H9 (cell line): ENCODE data around the gene ZNF879. TPM values are rescaled to one million over a fixed set of nuclear protein-coding genes. Genes with fewer than 3 reads are reported as not detected.

Source experiments
- DNase-seq: peaks from one replicate; pipeline ENCODE4 v3.0.0-alpha.2; 2017
- H2AFZ ChIP-seq: one replicate; pipeline ENCODE4 v1.6.1; 2013; ENCODE audit warnings: mild to moderate bottlenecking, low read length, control low read depth, moderate library complexity
- H2AK5ac ChIP-seq: 2 replicates; pipeline ENCODE4 v1.6.1; 2013; ENCODE audit warnings: low read length, control low read depth, mixed read lengths; ENCODE audit not compliant: insufficient read length
- H2BK120ac ChIP-seq: one replicate; pipeline ENCODE4 v1.6.1; 2013; ENCODE audit warnings: low read depth, mild to moderate bottlenecking, low read length, control low read depth, inconsistent platforms; ENCODE audit not compliant: poor library complexity, severe bottlenecking
- H2BK12ac ChIP-seq: 2 replicates; pipeline ENCODE4 v1.6.1; 2013; ENCODE audit warnings: low read length, control low read depth, mixed read lengths, low read depth; ENCODE audit not compliant: insufficient read length
- H2BK15ac ChIP-seq: 2 replicates; pipeline ENCODE4 v1.6.1; 2013; ENCODE audit warnings: low read depth, low read length, control low read depth
- H2BK20ac ChIP-seq: one replicate; pipeline ENCODE4 v1.6.1; 2013; ENCODE audit warnings: low read depth, mild to moderate bottlenecking, low read length, control low read depth, inconsistent platforms; ENCODE audit not compliant: poor library complexity, severe bottlenecking
- H2BK5ac ChIP-seq: 2 replicates; pipeline ENCODE4 v1.6.1; 2013; ENCODE audit warnings: low read length, control low read depth, mixed read lengths; ENCODE audit not compliant: insufficient read length
- H3K14ac ChIP-seq: 2 replicates; pipeline ENCODE4 v1.6.1; 2013; ENCODE audit warnings: low read length, control low read depth; ENCODE audit not compliant: insufficient read depth
- H3K18ac ChIP-seq: 2 replicates; pipeline ENCODE4 v1.6.1; 2013; ENCODE audit warnings: low read depth, mild to moderate bottlenecking, mixed read lengths, low read length, control low read depth; ENCODE audit not compliant: insufficient read length
- H3K23ac ChIP-seq: 2 replicates; pipeline ENCODE4 v1.6.1; 2013; ENCODE audit warnings: low read length, control low read depth, mixed read lengths, low read depth; ENCODE audit not compliant: insufficient read length
- H3K23me2 ChIP-seq: 2 replicates; pipeline ENCODE4 v1.6.1; 2013; ENCODE audit warnings: low read depth, mild to moderate bottlenecking, mixed read lengths, low read length, control low read depth; ENCODE audit not compliant: insufficient read length, poor library complexity, severe bottlenecking
- H3K27ac ChIP-seq: 2 replicates; pipeline ENCODE4 v1.5.1; 2013; ENCODE audit warnings: low read length, control low read depth, mixed read lengths, low read depth; ENCODE audit not compliant: insufficient read length
- H3K27me3 ChIP-seq: 2 replicates; pipeline ENCODE4 v1.6.1; 2013; ENCODE audit warnings: low read length, control low read depth, inconsistent platforms; ENCODE audit not compliant: insufficient read depth
- H3K4ac ChIP-seq: 2 replicates; pipeline ENCODE4 v1.6.1; 2013; ENCODE audit warnings: low read depth, mild to moderate bottlenecking, control low read depth, inconsistent platforms, low read length, moderate library complexity
- H3K4me1 ChIP-seq: 2 replicates; pipeline ENCODE4 v1.6.1; 2013; ENCODE audit warnings: low read length, control low read depth, inconsistent platforms; ENCODE audit not compliant: insufficient read depth
- H3K4me2 ChIP-seq: 2 replicates; pipeline ENCODE4 v1.6.1; 2013; ENCODE audit warnings: low read length, control low read depth, mixed read lengths; ENCODE audit not compliant: insufficient read length, insufficient read depth
- H3K56ac ChIP-seq: 2 replicates; pipeline ENCODE4 v1.6.1; 2013; ENCODE audit warnings: low read depth, mild to moderate bottlenecking, mixed read lengths, low read length, control low read depth; ENCODE audit not compliant: insufficient read length
- H3K79me1 ChIP-seq: 2 replicates; pipeline ENCODE4 v1.6.1; 2013; ENCODE audit warnings: low read depth, mild to moderate bottlenecking, moderate library complexity, low read length, control low read depth, inconsistent platforms; ENCODE audit not compliant: insufficient read depth, poor library complexity, severe bottlenecking
- H3K79me2 ChIP-seq: 2 replicates; pipeline ENCODE4 v1.6.1; 2013; ENCODE audit warnings: low read length, control low read depth, inconsistent platforms; ENCODE audit not compliant: insufficient read depth
- H3K9ac ChIP-seq: 2 replicates; pipeline ENCODE4 v1.6.1; 2013; ENCODE audit warnings: low read length, control low read depth, mixed read lengths; ENCODE audit not compliant: insufficient read length; ENCODE audit errors: extremely low read depth
- H3K9me3 ChIP-seq: one replicate; pipeline ENCODE4 v1.6.1; 2013; ENCODE audit warnings: low read depth, low read length, inconsistent platforms; ENCODE audit not compliant: control insufficient read depth
- H3T11ph ChIP-seq: one replicate; pipeline ENCODE4 v1.6.1; 2013; ENCODE audit warnings: mild to moderate bottlenecking, low read length, control low read depth, inconsistent platforms
- H4K20me1 ChIP-seq: one replicate; pipeline ENCODE4 v1.6.1; 2013; ENCODE audit not compliant: control insufficient read depth, insufficient read length, insufficient read depth
- H4K5ac ChIP-seq: 2 replicates; pipeline ENCODE4 v1.6.1; 2013; ENCODE audit warnings: low read depth, mild to moderate bottlenecking, mixed read lengths, low read length, control low read depth; ENCODE audit not compliant: insufficient read length
- H4K8ac ChIP-seq: replicated peaks from 2 replicates; pipeline ENCODE4 v1.6.1; 2013; ENCODE audit warnings: low read length, control low read depth, mixed read lengths, low read depth; ENCODE audit not compliant: insufficient read length
- H4K91ac ChIP-seq: 2 replicates; pipeline ENCODE4 v1.6.1; 2013; ENCODE audit warnings: low read depth, mild to moderate bottlenecking, moderate library complexity, mixed read lengths, low read length, control low read depth; ENCODE audit not compliant: insufficient read length
- H3K27ac Mint-ChIP-seq, 3 experiments: 2 replicates in 2 of 3; 3 replicates in 1 of 3; pipeline ENCODE4 v1.8.0; 2020 to 2021; ENCODE audit warnings: mixed read lengths in 3 of 3, mild to moderate bottlenecking in 1 of 3, moderate library complexity in 1 of 3
- H3K27me3 Mint-ChIP-seq: 2 replicates; pipeline ENCODE4 v1.8.0; 2021; ENCODE audit warnings: low read depth, mild to moderate bottlenecking, moderate library complexity, mixed read lengths
- H3K36me3 Mint-ChIP-seq, 3 experiments: 2 replicates in 2 of 3; 3 replicates in 1 of 3; pipeline ENCODE4 v1.8.0; 2020 to 2021; ENCODE audit warnings: low read depth in 3 of 3, mixed read lengths in 3 of 3; ENCODE audit not compliant: insufficient read depth in 1 of 3
- H3K4me1 Mint-ChIP-seq, 2 experiments: 2 replicates each; pipeline ENCODE4 v1.8.0; 2020; ENCODE audit warnings: mixed read lengths in 2 of 2
- H3K4me3 Mint-ChIP-seq, 2 experiments: 2 replicates in 1 of 2; 3 replicates in 1 of 2; pipeline ENCODE4 v1.8.0; 2020 to 2021; ENCODE audit warnings: mild to moderate bottlenecking in 2 of 2, mixed read lengths in 2 of 2, moderate library complexity in 1 of 2
- H3K9me3 Mint-ChIP-seq, 2 experiments: 2 replicates in 1 of 2; 3 replicates in 1 of 2; pipeline ENCODE4 v1.8.0; 2020; ENCODE audit warnings: mild to moderate bottlenecking in 2 of 2, mixed read lengths in 2 of 2, moderate library complexity in 1 of 2
- WGBS: extraction: QIAGEN DNeasy Blood & Tissue Kit; methylation state at CpG from one replicate; pipeline ENCODE4 v1.1.7; 2013; ENCODE audit warnings: missing lambda C conversion rate, low lambda C conversion rate, mixed read lengths; ENCODE audit not compliant: insufficient read length; ENCODE audit errors: extremely low coverage; 5-methylcytosine and 5-hydroxymethylcytosine counted together
- total RNA-seq: library from RNA; stranded (reverse); gene quantifications from 2 replicates; pipeline ENCODE4 v1.2.1, GENCODE V29; 2021
- TF ChIP-seq, protein P1 (sequence below): fragments of 200-600 bp; sonication (generic); conservative IDR thresholded peaks from 3 replicates; pipeline ENCODE4 v1.8.0; 2021; ENCODE audit warnings: antibody characterized with exemption, mild to moderate bottlenecking

ZNF879 gene
- total RNA-seq, 1 experiment from 2014 or later = 5.4 TPM

DNA sequence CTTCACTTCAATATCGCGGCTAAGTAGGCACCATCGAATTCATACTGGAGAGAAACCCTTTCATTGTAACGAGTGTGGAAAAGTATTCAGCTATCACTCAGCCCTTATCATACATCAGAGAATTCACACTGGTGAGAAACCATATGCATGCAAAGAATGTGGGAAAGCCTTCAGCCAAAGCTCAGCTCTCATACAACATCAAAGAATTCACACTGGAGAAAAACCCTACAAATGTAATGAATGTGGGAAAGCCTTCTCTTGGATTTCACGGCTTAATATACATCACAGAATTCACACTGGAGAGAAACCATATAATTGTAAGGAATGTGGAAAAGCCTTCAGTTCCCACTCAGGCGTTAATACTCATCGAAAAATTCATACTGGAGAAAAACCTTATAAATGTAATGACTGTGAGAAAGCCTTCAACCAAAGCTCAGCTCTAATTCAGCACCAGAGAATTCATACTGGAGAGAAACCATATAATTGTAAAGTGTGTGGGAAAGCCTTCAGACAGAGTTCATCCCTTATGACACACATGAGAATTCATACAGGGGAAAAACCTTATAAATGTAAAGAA, 9.5 kb downstream of the ZNF879 start:
- H3K23ac ChIP-seq = no peak overlapping the region
- H2BK15ac ChIP-seq = no peak overlapping the region
- no peak overlapping the region for H3K4me3 Mint-ChIP-seq
- H3K23me2 ChIP-seq = no peaks in the 10 kb centered on the region
- no peak overlapping the region for H2AK5ac ChIP-seq
- no peaks in the 10 kb centered on the region for H3K4me1 ChIP-seq
- no peaks in the 10 kb centered on the region for H3K4me1 Mint-ChIP-seq
- DNase-seq = no peak
- peaks cover 74 to 88% (median 75%) of the 10 kb centered on the region in 3 experiments for H3K36me3 Mint-ChIP-seq
- no peak overlapping the region for H2BK20ac ChIP-seq
- no peak overlapping the region for H3K4me2 ChIP-seq
- H4K5ac ChIP-seq = no peak overlapping the region
- no peak overlapping the region for H2BK5ac ChIP-seq
- H4K20me1 ChIP-seq = no peaks in the 10 kb centered on the region
- TF ChIP-seq, protein P1, sequence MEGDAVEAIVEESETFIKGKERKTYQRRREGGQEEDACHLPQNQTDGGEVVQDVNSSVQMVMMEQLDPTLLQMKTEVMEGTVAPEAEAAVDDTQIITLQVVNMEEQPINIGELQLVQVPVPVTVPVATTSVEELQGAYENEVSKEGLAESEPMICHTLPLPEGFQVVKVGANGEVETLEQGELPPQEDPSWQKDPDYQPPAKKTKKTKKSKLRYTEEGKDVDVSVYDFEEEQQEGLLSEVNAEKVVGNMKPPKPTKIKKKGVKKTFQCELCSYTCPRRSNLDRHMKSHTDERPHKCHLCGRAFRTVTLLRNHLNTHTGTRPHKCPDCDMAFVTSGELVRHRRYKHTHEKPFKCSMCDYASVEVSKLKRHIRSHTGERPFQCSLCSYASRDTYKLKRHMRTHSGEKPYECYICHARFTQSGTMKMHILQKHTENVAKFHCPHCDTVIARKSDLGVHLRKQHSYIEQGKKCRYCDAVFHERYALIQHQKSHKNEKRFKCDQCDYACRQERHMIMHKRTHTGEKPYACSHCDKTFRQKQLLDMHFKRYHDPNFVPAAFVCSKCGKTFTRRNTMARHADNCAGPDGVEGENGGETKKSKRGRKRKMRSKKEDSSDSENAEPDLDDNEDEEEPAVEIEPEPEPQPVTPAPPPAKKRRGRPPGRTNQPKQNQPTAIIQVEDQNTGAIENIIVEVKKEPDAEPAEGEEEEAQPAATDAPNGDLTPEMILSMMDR = no peak
- no CpG with 5 or more reads among the region's 7 CpGs for WGBS
- H3K27ac Mint-ChIP-seq = no peak overlapping the region
- H3K4ac ChIP-seq = no peak overlapping the region
- no peaks in the 10 kb centered on the region for H3K27me3 ChIP-seq
- H3K14ac ChIP-seq = no peak overlapping the region
- no peak overlapping the region for H3K56ac ChIP-seq
- H2AFZ ChIP-seq = no peak overlapping the region
- no peaks in the 10 kb centered on the region for H3K79me1 ChIP-seq
- H3K9me3 ChIP-seq = peaks cover 91% of the 10 kb centered on the region
- H2BK12ac ChIP-seq = no peak overlapping the region
- H3K9me3 Mint-ChIP-seq = peaks cover 94 to 96% of the 10 kb centered on the region in 2 experiments
- H3K9ac ChIP-seq = no peak overlapping the region
- no peak overlapping the region for H3T11ph ChIP-seq
- H4K91ac ChIP-seq = no peak overlapping the region
- no peak overlapping the region for H3K27ac ChIP-seq
- no peak overlapping the region for H2BK120ac ChIP-seq
- H3K18ac ChIP-seq = no peak overlapping the region
- H4K8ac ChIP-seq = no peak overlapping the region
- peaks cover 32% of the 10 kb centered on the region for H3K27me3 Mint-ChIP-seq
- H3K79me2 ChIP-seq = no peaks in the 10 kb centered on the region
